ENCODE measurements around the gene DISP2.

DNA sequence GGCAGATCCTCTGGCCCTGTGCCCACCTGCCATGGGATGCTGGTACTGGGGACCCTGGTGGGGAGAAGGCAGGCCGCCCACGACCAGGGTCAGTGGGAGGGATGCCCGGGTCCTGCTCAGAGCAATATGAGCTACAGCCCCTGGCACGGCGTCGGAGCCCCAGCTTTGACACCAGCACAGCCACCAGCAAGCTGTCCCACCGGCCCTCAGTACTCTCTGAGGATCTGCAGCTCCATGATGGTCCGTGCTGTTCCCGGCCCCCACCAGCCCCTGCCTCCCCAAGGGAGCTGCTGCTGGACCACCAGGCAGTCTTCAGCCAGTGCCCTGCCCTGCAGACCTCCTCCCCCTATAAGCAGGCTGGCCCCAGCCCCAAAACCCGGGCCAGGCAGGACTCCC, 11.5 kb downstream of the DISP2 start:
- TF ChIP-seq, protein P1, sequence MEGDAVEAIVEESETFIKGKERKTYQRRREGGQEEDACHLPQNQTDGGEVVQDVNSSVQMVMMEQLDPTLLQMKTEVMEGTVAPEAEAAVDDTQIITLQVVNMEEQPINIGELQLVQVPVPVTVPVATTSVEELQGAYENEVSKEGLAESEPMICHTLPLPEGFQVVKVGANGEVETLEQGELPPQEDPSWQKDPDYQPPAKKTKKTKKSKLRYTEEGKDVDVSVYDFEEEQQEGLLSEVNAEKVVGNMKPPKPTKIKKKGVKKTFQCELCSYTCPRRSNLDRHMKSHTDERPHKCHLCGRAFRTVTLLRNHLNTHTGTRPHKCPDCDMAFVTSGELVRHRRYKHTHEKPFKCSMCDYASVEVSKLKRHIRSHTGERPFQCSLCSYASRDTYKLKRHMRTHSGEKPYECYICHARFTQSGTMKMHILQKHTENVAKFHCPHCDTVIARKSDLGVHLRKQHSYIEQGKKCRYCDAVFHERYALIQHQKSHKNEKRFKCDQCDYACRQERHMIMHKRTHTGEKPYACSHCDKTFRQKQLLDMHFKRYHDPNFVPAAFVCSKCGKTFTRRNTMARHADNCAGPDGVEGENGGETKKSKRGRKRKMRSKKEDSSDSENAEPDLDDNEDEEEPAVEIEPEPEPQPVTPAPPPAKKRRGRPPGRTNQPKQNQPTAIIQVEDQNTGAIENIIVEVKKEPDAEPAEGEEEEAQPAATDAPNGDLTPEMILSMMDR (conservative IDR thresholded peaks at IDR 0.05), result no peak
- no peak for TF ChIP-seq EZH2 (IDR thresholded peaks at IDR 0.05; ENCODE audit: low read depth)
